WTC11 (cell line): ENCODE results near the gene SLA2.

ENCODE experiments used
- CTCF ChIP-seq: fragments of 200-600 bp; IDR thresholded peaks from 2 replicates; pipeline ENCODE4 v1.8.0; 2022; ENCODE audit warnings: antibody characterized with exemption
- GTF2I ChIP-seq: fragments of 250-450 bp; sonication (Bioruptor Pico); conservative IDR thresholded peaks from 2 replicates; pipeline ENCODE4 v1.4.0; 2021; ENCODE audit warnings: mild to moderate bottlenecking
- MYBL2 ChIP-seq: sonication (generic); formaldehyde crosslinking; IDR thresholded peaks from 2 replicates; pipeline ENCODE4 v1.8.1; 2023; ENCODE audit warnings: mild to moderate bottlenecking, moderate library complexity, missing genetic modification reagents
- SP1 ChIP-seq: sonication (generic); formaldehyde crosslinking; conservative IDR thresholded peaks from 2 replicates; pipeline ENCODE4 v1.8.1; 2022; ENCODE audit warnings: missing genetic modification reagents
- TCF7 ChIP-seq: sonication (generic); formaldehyde crosslinking; IDR thresholded peaks from 2 replicates; pipeline ENCODE4 v1.8.0; 2022; ENCODE audit warnings: mild to moderate bottlenecking, low read depth, missing genetic modification reagents, moderate library complexity
- ZBTB21 ChIP-seq: sonication (generic); formaldehyde crosslinking; IDR thresholded peaks from 2 replicates; pipeline ENCODE4 v1.8.1; 2023; ENCODE audit warnings: mild to moderate bottlenecking, missing genetic modification reagents, borderline replicate concordance
- ZBTB43 ChIP-seq: sonication (generic); formaldehyde crosslinking; IDR thresholded peaks from 2 replicates; pipeline ENCODE4 v1.8.1; 2023; ENCODE audit warnings: mild to moderate bottlenecking, missing genetic modification reagents
- TF ChIP-seq, protein P1 (sequence below): sonication (generic); formaldehyde crosslinking; IDR thresholded peaks from 2 replicates; pipeline ENCODE4 v1.8.1; 2023; ENCODE audit warnings: mild to moderate bottlenecking, missing genetic modification reagents, moderate library complexity

DNA sequence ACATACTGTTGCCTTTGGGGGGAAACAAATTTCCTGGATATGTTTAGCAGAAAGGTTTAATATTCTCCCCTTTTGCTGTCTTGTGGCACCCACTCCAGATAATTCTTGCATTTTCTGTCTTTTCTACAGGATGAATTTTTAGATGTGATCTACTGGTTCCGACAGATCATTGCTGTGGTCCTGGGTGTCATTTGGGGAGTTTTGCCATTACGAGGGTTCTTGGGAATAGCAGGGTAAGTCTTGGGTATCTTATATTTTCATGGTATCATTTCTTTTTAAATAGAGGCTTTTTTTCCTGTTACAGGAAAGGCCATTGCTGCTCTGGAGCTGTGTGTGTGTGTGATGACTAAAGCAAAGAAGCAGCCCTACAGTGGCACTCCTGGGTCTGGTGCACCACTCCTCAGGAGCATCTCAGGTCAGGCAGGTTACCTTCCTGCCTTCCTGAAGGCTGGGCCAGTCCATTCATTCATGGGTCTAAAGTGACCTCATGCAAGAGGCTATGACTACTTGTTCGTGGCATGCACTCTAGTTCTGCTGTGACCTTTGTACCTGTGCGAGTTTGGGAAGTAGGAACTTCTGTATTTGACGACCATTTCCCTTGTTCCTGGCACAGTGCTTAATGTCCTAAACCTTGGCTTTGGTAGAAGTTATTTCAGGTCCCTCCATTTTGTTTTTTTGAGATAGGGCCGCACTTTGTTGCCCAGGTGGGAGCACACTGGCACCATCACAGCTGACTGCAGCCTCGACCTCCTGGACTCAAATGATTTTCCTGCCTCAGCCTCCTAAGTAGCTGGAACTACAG is 38.2 kb downstream of the SLA2 start:
- TF ChIP-seq CTCF (no peak), SP1 (CRISPR knock-in tag) (no peak), ZBTB21 (no peak), ZBTB43 (no peak), GTF2I (CRISPR knock-in tag) (no peak), TCF7 (CRISPR knock-in tag) (no peak), MYBL2 (no peak)
- TF ChIP-seq, protein P1, sequence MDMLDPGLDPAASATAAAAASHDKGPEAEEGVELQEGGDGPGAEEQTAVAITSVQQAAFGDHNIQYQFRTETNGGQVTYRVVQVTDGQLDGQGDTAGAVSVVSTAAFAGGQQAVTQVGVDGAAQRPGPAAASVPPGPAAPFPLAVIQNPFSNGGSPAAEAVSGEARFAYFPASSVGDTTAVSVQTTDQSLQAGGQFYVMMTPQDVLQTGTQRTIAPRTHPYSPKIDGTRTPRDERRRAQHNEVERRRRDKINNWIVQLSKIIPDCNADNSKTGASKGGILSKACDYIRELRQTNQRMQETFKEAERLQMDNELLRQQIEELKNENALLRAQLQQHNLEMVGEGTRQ, result no peak
